ENCODE measurements around the gene NNT. TPM values are rescaled to one million over a fixed set of nuclear protein-coding genes. Genes with fewer than 3 reads are reported as not detected.
"Not testable (repeated sequence)": the region's sequence is repeated elsewhere in the genome, so short reads cannot be mapped to it uniquely, and the experiment has no call there.

Gene NNT
- total RNA-seq, 1 experiment from 2014 or later = 39.0 TPM

- 0 out of 2 replicates have a peak, but pooled peaks cover 3% of the 10 kb centered on the region for H3K9me3 ChIP-seq
- H3K27me3 ChIP-seq = no peaks in the 10 kb centered on the region
- DNase-seq = no peak
- H3K4me3 ChIP-seq = no peak overlapping the region
- H3K36me3 ChIP-seq = peaks cover 6% of the 10 kb centered on the region
These were observed 29.9 kb upstream of the NNT start for GRCh38 chr5:43573058-43573457.

GRCh38 chr5:43580402-43581210 is 22.4 kb upstream of the NNT start:
- not testable (repeated sequence) for H3K9me3 ChIP-seq, DNase-seq, H3K4me3 ChIP-seq, H3K27me3 ChIP-seq, H3K36me3 ChIP-seq

GRCh38 chr5:43581398-43581797 is 21.6 kb upstream of the NNT start:
- Histone ChIP-seq H3K9me3 (no peaks in the 10 kb centered on the region), H3K27me3 (no peaks in the 10 kb centered on the region), H3K36me3 (no peaks in the 10 kb centered on the region), H3K4me3 (no peak overlapping the region)
- no peak for DNase-seq

GRCh38 chr5:43582082-43583005 is 20.6 kb upstream of the NNT start:
- no peak for DNase-seq

GRCh38 chr5:43583724-43584123 is 19.3 kb upstream of the NNT start:
- H3K9me3 ChIP-seq = no peaks in the 10 kb centered on the region
- H3K27me3 ChIP-seq = no peaks in the 10 kb centered on the region
- DNase-seq = no peak
- H3K4me3 ChIP-seq = no peak overlapping the region
- no peaks in the 10 kb centered on the region for H3K36me3 ChIP-seq

More at GRCh38 chr5:43582082-43583005, 20.6 kb upstream of the NNT start:
- H3K4me3 ChIP-seq = no peak overlapping the region
- H3K36me3 ChIP-seq = no peaks in the 10 kb centered on the region
- no peaks in the 10 kb centered on the region for H3K9me3 ChIP-seq
- no peaks in the 10 kb centered on the region for H3K27me3 ChIP-seq

GRCh38 chr5:43584166-43584699 is 18.7 kb upstream of the NNT start:
- H3K27me3 ChIP-seq = no peaks in the 10 kb centered on the region
- no peaks in the 10 kb centered on the region for H3K9me3 ChIP-seq
- H3K36me3 ChIP-seq = no peaks in the 10 kb centered on the region
- no peak overlapping the region for H3K4me3 ChIP-seq
- no peak for DNase-seq

- no peaks in the 10 kb centered on the region for H3K27me3 ChIP-seq
- no peak overlapping the region for H3K4me3 ChIP-seq
- H3K9me3 ChIP-seq = no peaks in the 10 kb centered on the region
- H3K36me3 ChIP-seq = no peaks in the 10 kb centered on the region
- no peak for DNase-seq
These were observed 14.1 kb upstream of the NNT start for GRCh38 chr5:43588842-43589241.

GRCh38 chr5:43589310-43589709 is 13.7 kb upstream of the NNT start:
- H3K4me3 ChIP-seq = no peak overlapping the region
- H3K9me3 ChIP-seq = no peaks in the 10 kb centered on the region
- no peak for DNase-seq
- no peaks in the 10 kb centered on the region for H3K27me3 ChIP-seq
- H3K36me3 ChIP-seq = no peaks in the 10 kb centered on the region

- no peak for DNase-seq
These were observed 12.3 kb upstream of the NNT start for GRCh38 chr5:43590700-43591099.

GRCh38 chr5:43592363-43592762 is 10.6 kb upstream of the NNT start:
- H3K4me3 ChIP-seq = no peak overlapping the region
- H3K27me3 ChIP-seq = no peaks in the 10 kb centered on the region
- DNase-seq = no peak
- H3K36me3 ChIP-seq = no peaks in the 10 kb centered on the region
- H3K9me3 ChIP-seq = no peaks in the 10 kb centered on the region

More at GRCh38 chr5:43590700-43591099, 12.3 kb upstream of the NNT start:
- Histone ChIP-seq H3K9me3 (no peaks in the 10 kb centered on the region), H3K4me3 (no peak overlapping the region), H3K36me3 (no peaks in the 10 kb centered on the region), H3K27me3 (no peaks in the 10 kb centered on the region)

- not testable (repeated sequence) for DNase-seq, H3K27me3 ChIP-seq, H3K36me3 ChIP-seq, H3K4me3 ChIP-seq, H3K9me3 ChIP-seq
These were observed 4.1 kb upstream of the NNT start for GRCh38 chr5:43598927-43599326.

- Histone ChIP-seq H3K9me3 (peaks cover 8% of the 10 kb centered on the region), H3K36me3 (peaks cover 19% of the 10 kb centered on the region), H3K27me3 (no peaks in the 10 kb centered on the region), H3K4me3 (peak overlapping the region; percentile 65)
- DNase-seq = no peak
These were observed 1.3 kb upstream of the NNT start for GRCh38 chr5:43601454-43602260.

GRCh38 chr5:43603344-43604217 is 601 bp downstream of the NNT start:
- Histone ChIP-seq H3K9me3 (peaks cover 15% of the 10 kb centered on the region), H3K36me3 (peaks cover 35% of the 10 kb centered on the region), H3K27me3 (no peaks in the 10 kb centered on the region), H3K4me3 (peak overlapping the region; percentile 65)
- peak; percentile 65 for DNase-seq

- Histone ChIP-seq H3K4me3 (no peak overlapping the region), H3K27me3 (no peaks in the 10 kb centered on the region), H3K9me3 (peaks cover 15% of the 10 kb centered on the region), H3K36me3 (peaks cover 46% of the 10 kb centered on the region)
- DNase-seq = no peak
These were observed 1.7 kb downstream of the NNT start for GRCh38 chr5:43604699-43605098.

GRCh38 chr5:43606351-43606750 is 3.4 kb downstream of the NNT start:
- H3K4me3 ChIP-seq = no peak overlapping the region
- H3K36me3 ChIP-seq = peaks cover 60% of the 10 kb centered on the region
- peaks cover 15% of the 10 kb centered on the region for H3K9me3 ChIP-seq
- DNase-seq = no peak
- no peaks in the 10 kb centered on the region for H3K27me3 ChIP-seq

- Histone ChIP-seq H3K4me3 (no peak overlapping the region), H3K9me3 (peaks cover 15% of the 10 kb centered on the region), H3K36me3 (peaks cover 81% of the 10 kb centered on the region), H3K27me3 (no peaks in the 10 kb centered on the region)
- no peak for DNase-seq
These were observed 5.4 kb downstream of the NNT start for GRCh38 chr5:43608406-43608805.

All from MG63 (cell line).